ENCODE results near the gene MXRA8. TPM values are rescaled to one million over a fixed set of nuclear protein-coding genes. Genes with fewer than 3 reads are reported as not detected.

MXRA8 gene
- total and polyA plus RNA-seq, 2 donors (not counting 3 experiments of a cell fraction or from before 2014, with no cell fraction given), result 0.82 to 1.9 TPM

DNA sequence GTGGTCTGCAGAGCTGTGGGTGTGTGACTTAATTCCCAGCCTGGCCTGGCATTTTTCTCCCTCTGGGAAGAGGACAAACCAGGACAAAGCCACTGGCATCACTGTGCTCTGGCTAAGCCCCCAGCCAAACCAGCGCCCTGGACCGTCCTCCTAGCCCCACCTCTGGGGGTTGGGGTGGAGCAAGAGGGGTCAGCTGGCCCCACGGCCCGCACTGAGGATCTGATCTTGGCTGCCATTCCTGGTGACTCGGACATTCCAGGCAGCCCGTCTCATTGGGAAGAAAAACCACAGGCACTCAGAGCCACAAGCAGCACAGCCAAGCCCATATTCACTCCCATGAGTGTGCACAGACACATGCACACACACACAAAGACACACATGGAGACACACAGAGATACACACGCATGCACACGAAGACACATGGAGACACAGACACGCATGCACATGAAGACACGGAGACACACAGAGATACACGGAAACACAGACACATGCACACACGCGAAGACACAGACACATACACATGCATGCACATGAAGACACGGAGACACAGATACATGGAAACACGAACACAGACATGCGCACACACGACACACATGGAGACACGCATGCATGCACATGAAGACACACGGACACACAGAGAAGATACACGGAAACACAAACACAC lies 2.3 kb upstream of the MXRA8 start:
- POLR2A ChIA-PET, result no interaction called here
- no peak overlapping the region for H3K4me3 ChIP-seq (replicated peaks in 1 of 3; ENCODE audit: insufficient read depth in 1 of 3, low read depth in 1 of 3, low read length in 3 of 3)
- no peaks in the 10 kb centered on the region for H3K36me3 ChIP-seq (ENCODE audit: control insufficient read depth in 2 of 2, extremely low read depth in 1 of 2, insufficient read depth in 2 of 2, low read length in 2 of 2)
- H2AFZ ChIP-seq (ENCODE audit: low read depth, low read length), result no peak overlapping the region
- dilution Hi-C loops (cut with MboI; ENCODE audit: extremely low pct_ligation_motif_present, low sequenced_read_pairs), result no loop called here
- no peaks in the 10 kb centered on the region for H3K4me1 ChIP-seq (ENCODE audit: control insufficient read depth, extremely low read depth, insufficient read depth, low read length)
- H4K20me1 ChIP-seq (replicated peaks; ENCODE audit: control insufficient read depth, extremely low read depth, insufficient read depth, low read length), result no peaks in the 10 kb centered on the region
- H3K9me1 ChIP-seq (replicated peaks; ENCODE audit: control insufficient read depth, extremely low read depth, insufficient read depth, low read length), result no peaks in the 10 kb centered on the region
- H3K27ac ChIP-seq (ENCODE audit: insufficient read depth, low read depth, low read length), result no peak overlapping the region
- no peak overlapping the region for H3K9ac ChIP-seq (replicated peaks; ENCODE audit: extremely low read depth, insufficient read depth, low read length)
- H3K9me3 ChIP-seq (replicated peaks; ENCODE audit: control insufficient read depth, insufficient read depth, low read length), result no peaks in the 10 kb centered on the region
- intact Hi-C loops (cut with micrococcal nuclease), result no loop called here
- TF ChIP-seq GATA2 (IDR thresholded peaks at IDR 0.05; ENCODE audit: insufficient read depth, insufficient read length, low read depth, low read length) (peak; percentile 21), EZH2 (IDR thresholded peaks at IDR 0.05; ENCODE audit: borderline replicate concordance, low read depth, low read length, severe bottlenecking) (no peak), JUN (IDR thresholded peaks at IDR 0.05; ENCODE audit: borderline replicate concordance, insufficient read depth, insufficient read length, low read depth) (no peak)
- no TSS peak for BruUV-seq (replicated peaks)
- H3K27me3 ChIP-seq (ENCODE audit: control insufficient read depth in 2 of 2, insufficient read depth in 2 of 2, low read length in 2 of 2), result no peaks in the 10 kb centered on the region
- CTCF ChIA-PET, result no interaction called here
- FAIRE-seq, result peak; percentile 62
- no peaks in the 10 kb centered on the region for H3K79me2 ChIP-seq (ENCODE audit: control insufficient read depth, insufficient read depth, low read length)
- no peak overlapping the region for H3K4me2 ChIP-seq (ENCODE audit: insufficient read depth, low read length)
- no peak for DNase-seq (ENCODE audit: low read depth, low spot score)

DNA sequence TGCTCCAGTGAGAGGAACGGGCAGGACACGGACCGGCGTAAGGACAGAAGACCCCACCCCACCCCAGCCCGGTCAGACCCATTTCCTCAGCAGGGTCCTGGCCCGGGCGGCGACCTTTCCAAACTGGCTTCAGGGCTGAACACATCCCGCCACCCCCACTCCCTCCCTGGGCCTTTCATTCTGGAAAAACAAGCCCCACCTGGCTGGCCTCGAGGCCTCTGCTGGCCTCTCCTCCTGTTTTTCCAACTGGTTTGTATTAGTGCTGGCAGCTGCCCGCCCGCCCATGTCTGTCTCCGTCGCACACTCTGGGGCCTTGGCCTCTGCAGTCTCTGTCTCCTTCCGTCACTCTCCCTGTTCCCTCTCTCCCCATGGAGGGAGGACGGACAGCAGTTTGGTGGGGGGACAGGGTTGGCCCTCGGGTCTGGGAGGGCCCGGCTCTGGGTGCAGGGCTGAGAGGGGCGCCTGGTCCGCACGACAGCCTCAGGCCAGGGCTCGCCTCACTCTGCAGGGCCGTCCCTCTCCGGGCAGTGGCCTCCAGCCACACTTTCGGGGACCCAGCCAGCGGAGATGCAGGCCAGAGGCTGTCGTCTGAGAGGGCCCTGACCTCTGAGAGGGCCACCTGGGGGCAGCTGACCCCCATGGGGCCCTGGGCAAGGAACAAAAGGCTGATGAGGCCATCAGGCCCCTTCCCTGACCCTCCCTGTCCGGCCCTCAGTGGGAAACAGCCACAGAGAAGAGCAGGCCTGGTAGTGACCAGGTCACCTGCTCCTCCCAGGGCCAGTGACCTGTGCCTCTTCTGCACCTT lies 1.5 kb upstream of the MXRA8 start:
- TF ChIP-seq, protein P1, sequence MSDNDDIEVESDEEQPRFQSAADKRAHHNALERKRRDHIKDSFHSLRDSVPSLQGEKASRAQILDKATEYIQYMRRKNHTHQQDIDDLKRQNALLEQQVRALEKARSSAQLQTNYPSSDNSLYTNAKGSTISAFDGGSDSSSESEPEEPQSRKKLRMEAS (IDR thresholded peaks at IDR 0.05; ENCODE audit: insufficient read depth, insufficient read length), result no peak
- TF ChIP-seq EZH2 (IDR thresholded peaks at IDR 0.05; ENCODE audit: borderline replicate concordance, low read depth, low read length, severe bottlenecking), result no peak
- TF ChIP-seq JUN (IDR thresholded peaks at IDR 0.05; ENCODE audit: borderline replicate concordance, insufficient read depth, insufficient read length, low read depth), result no peak
- TF ChIP-seq, protein P2, sequence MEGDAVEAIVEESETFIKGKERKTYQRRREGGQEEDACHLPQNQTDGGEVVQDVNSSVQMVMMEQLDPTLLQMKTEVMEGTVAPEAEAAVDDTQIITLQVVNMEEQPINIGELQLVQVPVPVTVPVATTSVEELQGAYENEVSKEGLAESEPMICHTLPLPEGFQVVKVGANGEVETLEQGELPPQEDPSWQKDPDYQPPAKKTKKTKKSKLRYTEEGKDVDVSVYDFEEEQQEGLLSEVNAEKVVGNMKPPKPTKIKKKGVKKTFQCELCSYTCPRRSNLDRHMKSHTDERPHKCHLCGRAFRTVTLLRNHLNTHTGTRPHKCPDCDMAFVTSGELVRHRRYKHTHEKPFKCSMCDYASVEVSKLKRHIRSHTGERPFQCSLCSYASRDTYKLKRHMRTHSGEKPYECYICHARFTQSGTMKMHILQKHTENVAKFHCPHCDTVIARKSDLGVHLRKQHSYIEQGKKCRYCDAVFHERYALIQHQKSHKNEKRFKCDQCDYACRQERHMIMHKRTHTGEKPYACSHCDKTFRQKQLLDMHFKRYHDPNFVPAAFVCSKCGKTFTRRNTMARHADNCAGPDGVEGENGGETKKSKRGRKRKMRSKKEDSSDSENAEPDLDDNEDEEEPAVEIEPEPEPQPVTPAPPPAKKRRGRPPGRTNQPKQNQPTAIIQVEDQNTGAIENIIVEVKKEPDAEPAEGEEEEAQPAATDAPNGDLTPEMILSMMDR (IDR thresholded peaks at IDR 0.05; ENCODE audit: extremely low read depth in 1 of 2, insufficient read depth in 1 of 2, low read depth in 1 of 2, low read length in 2 of 2), result no peak
- no peak for TF ChIP-seq MYC (IDR thresholded peaks at IDR 0.05; ENCODE audit: low read depth, low read length)
- no peak for TF ChIP-seq POLR2AphosphoS5 (IDR thresholded peaks at IDR 0.05; ENCODE audit: insufficient read depth, low read depth, low read length)
- TF ChIP-seq POLR2A (IDR thresholded peaks at IDR 0.05; ENCODE audit: low read depth, low read length), result no peak
- TF ChIP-seq GATA2 (IDR thresholded peaks at IDR 0.05; ENCODE audit: insufficient read depth, insufficient read length, low read depth, low read length), result no peak
- TF ChIP-seq FOS (IDR thresholded peaks at IDR 0.05; ENCODE audit: borderline replicate concordance, insufficient read depth, low read length), result no peak
- Histone ChIP-seq H3K4me2 (ENCODE audit: insufficient read depth, low read length) (no peak overlapping the region), H3K27ac (ENCODE audit: insufficient read depth, low read depth, low read length) (no peak overlapping the region), H2AFZ (ENCODE audit: low read depth, low read length) (no peak overlapping the region), H3K4me1 (ENCODE audit: control insufficient read depth, extremely low read depth, insufficient read depth, low read length) (no peaks in the 10 kb centered on the region), H3K9me1 (replicated peaks; ENCODE audit: control insufficient read depth, extremely low read depth, insufficient read depth, low read length) (no peaks in the 10 kb centered on the region), H3K27me3 (ENCODE audit: control insufficient read depth in 2 of 2, insufficient read depth in 2 of 2, low read length in 2 of 2) (peaks cover 0 to 3% of the 10 kb centered on the region in 2 experiments), H3K9ac (replicated peaks; ENCODE audit: extremely low read depth, insufficient read depth, low read length) (no peak overlapping the region), H3K4me3 (replicated peaks in 1 of 3; ENCODE audit: insufficient read depth in 1 of 3, low read depth in 1 of 3, low read length in 3 of 3) (no peak overlapping the region), H4K20me1 (replicated peaks; ENCODE audit: control insufficient read depth, extremely low read depth, insufficient read depth, low read length) (no peaks in the 10 kb centered on the region), H3K9me3 (replicated peaks; ENCODE audit: control insufficient read depth, insufficient read depth, low read length) (no peaks in the 10 kb centered on the region), H3K36me3 (ENCODE audit: control insufficient read depth in 2 of 2, extremely low read depth in 1 of 2, insufficient read depth in 2 of 2, low read length in 2 of 2) (no peaks in the 10 kb centered on the region), H3K79me2 (ENCODE audit: control insufficient read depth, insufficient read depth, low read length) (no peaks in the 10 kb centered on the region)
- dilution Hi-C loops (cut with MboI; ENCODE audit: extremely low pct_ligation_motif_present, low sequenced_read_pairs) (no loop called here), intact Hi-C loops (cut with micrococcal nuclease) (no loop called here)
- FAIRE-seq, result no peak
- POLR2A ChIA-PET, result no interaction called here
- no peak for DNase-seq (ENCODE audit: low read depth, low spot score)
- CTCF ChIA-PET, result no interaction called here
- BruUV-seq (replicated peaks), result no TSS peak

All from endothelial cell of umbilical vein (primary cell).